ENCODE results near the gene SUPT6H. TPM values are rescaled to one million over a fixed set of nuclear protein-coding genes. Genes with fewer than 3 reads are reported as not detected.

The SUPT6H gene
- total RNA-seq, 3 donors from 2014 or later, result 47.8 to 97.7 (median 60.7) TPM

DNA sequence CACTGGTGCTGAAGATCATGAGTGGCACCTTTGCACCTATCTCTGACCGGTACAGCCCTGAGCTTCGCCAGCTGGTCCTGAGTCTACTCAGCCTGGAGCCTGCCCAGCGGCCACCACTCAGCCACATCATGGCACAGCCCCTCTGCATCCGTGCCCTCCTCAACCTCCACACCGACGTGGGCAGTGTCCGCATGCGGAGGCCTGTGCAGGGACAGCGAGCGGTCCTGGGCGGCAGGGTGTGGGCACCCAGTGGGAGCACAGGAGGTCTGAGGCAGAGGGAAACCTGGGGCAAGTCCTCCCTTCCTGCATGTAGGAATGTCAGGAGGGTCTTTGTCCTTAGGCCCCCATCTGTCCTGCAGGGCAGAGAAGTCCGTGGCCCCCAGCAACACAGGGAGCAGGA is 75.3 kb downstream of the SUPT6H start:
- intact Hi-C loops (cut with DNase I, micrococcal nuclease), result no loop called here

DNA sequence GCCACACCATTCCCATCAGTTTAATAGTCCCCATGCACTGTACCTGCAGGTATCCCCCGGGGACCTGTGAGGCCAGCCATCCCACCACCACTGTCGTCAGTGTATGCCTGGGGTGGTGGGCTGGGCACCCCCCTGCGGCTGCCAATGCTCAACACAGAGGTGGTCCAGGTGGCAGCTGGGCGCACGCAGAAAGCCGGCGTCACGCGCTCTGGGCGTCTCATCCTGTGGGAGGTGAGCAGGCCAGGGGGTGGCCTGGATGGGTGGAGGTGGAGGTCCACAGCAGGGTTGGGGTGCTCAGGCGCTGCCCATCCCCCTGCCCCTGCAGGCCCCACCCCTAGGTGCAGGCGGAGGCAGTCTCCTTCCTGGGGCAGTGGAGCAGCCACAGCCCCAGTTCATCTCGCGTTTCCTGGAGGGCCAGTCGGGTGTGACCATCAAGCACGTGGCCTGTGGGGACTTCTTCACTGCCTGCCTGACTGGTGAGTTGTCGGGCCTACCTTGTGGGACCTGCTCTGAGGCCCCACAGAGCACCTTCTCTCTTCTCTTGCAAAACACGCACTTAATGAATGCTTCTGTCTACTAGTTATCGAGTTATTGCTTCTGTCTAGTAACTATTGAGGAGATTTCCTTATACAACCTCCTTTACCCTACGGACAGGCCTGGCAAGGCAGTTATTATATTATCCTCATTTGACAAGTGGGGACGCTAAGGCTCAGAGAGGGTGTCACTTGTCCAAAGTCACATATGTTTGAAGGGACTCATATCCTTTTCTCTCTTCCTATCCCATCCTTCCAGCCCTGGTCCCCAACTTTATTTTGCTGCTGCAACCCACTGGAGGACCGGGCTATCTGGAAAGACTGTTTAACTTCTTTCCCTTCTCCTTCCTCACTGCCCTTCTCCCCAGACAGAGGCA is 76.0 kb downstream of the SUPT6H start:
- ATAC-seq (peak; percentile 88), DNase-seq (peak; percentile 54 to 85 (median 68))
- Histone ChIP-seq H3K4me1 (ENCODE audit: low read depth) (peaks cover 8% of the 10 kb centered on the region), H3K36me3 (ENCODE audit: low read depth) (no peaks in the 10 kb centered on the region), H3K4me3 (no peak overlapping the region), H3K9me3 (no peaks in the 10 kb centered on the region)
- intact Hi-C loops (cut with DNase I, micrococcal nuclease), result no loop called here
- TF ChIP-seq CTCF (IDR thresholded peaks at IDR 0.05), result no peak

More for the DNA sequence above, 75.3 kb downstream of the SUPT6H start:
- no peak for TF ChIP-seq CTCF (IDR thresholded peaks at IDR 0.05)
- DNase-seq (peak in 2 of 3 donors; percentile 31 to 58), ATAC-seq (no peak)
- H3K9me3 ChIP-seq, result no peaks in the 10 kb centered on the region
- H3K4me3 ChIP-seq, result no peak overlapping the region
- no peaks in the 10 kb centered on the region for H3K36me3 ChIP-seq (ENCODE audit: low read depth)
- H3K4me1 ChIP-seq (ENCODE audit: low read depth), result peaks cover under 1% of the 10 kb centered on the region

GRCh38 chr17:28738680-28739384 is 76.8 kb downstream of the SUPT6H start:
- Histone ChIP-seq H3K9me3 (no peaks in the 10 kb centered on the region), H3K4me3 (no peak overlapping the region), H3K4me1 (ENCODE audit: low read depth) (peaks cover 12% of the 10 kb centered on the region), H3K36me3 (ENCODE audit: low read depth) (no peaks in the 10 kb centered on the region)
- DNase-seq, result peak in 2 of 3 donors; percentile 46 to 65
- ATAC-seq, result no peak
- no peak for TF ChIP-seq CTCF (IDR thresholded peaks at IDR 0.05)
- intact Hi-C loops (cut with DNase I, micrococcal nuclease), result no loop called here

DNA sequence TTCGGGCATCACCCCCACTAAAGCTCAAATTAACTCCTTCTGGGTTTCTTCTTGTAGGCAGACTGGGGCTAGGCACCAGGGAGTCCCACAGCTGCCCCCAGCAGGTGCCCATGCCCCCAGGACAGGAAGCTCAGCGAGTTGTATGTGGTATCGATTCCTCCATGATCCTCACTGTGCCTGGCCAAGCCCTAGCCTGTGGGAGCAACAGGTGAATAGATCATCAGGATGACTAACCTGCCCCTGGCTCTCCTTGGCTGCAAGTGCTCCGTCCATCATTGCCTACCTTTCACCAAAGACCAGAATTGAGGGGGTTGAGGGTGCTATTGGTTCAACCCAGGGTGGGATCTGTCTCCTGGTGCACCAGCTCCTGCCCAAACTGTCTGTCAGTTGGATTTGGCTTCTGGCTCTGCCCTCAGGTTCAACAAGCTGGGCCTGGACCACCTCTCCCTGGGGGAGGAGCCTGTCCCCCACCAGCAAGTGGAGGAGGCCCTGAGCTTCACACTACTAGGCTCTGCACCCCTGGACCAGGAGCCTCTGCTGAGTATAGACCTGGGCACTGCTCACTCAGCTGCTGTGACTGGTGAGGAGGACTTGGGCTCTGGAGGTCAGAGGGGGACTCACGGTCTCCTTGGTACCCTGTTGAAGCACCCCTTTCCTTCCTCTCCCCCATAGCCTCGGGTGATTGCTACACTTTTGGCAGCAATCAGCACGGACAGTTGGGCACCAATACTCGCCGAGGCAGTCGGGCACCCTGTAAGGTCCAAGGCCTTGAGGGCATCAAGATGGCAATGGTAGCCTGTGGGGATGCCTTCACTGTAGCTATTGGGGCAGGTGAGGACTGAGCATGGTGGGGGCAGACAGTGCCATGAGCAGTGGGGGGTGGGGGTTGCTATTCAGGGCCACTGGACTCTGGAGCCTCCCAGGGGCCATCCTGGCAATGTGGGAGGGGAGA is 78.7 kb downstream of the SUPT6H start:
- Histone ChIP-seq H3K4me1 (ENCODE audit: low read depth) (peaks cover 18% of the 10 kb centered on the region), H3K4me3 (no peak overlapping the region), H3K9me3 (no peaks in the 10 kb centered on the region), H3K36me3 (ENCODE audit: low read depth) (no peaks in the 10 kb centered on the region)
- intact Hi-C loops (cut with DNase I, micrococcal nuclease), result no loop called here
- DNase-seq (peak in 2 of 3 donors; percentile 25 to 33), ATAC-seq (no peak)
- TF ChIP-seq CTCF (IDR thresholded peaks at IDR 0.05), result no peak
